Epidermal melanocyte (primary cell): ENCODE data around the gene ADGRB3.
"Not testable (repeated sequence)": the region's sequence is repeated elsewhere in the genome, so short reads cannot be mapped to it uniquely, and the experiment has no call there.

Experiments used
- DNase-seq: peaks from one replicate; pipeline ENCODE4 v3.0.0; 2011; ENCODE audit warnings: low spot score; ENCODE audit not compliant: insufficient read length

Gene ADGRB3

DNA sequence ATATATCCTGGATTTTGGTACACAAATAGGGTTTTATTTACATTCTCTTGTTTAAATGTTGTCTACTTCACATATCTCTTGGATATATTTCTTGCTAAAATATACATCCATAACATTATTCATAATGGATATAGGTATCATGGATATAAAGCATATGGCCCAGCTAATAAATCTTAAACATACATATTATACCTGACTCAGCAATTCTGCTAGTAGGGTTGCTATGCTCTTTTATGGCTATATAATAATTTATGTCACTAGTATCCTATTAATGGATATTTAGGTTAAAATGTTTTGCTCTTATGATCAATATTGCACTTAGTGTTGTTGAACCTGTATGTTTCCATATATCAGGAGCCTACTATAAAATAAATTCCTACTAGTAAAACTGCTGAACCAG lies 786.2 kb downstream of the ADGRB3 start:
- DNase-seq = no peak

GRCh38 chr6:69422020-69422419 lies 786.9 kb downstream of the ADGRB3 start:
- no peak for DNase-seq

- no peak for DNase-seq
These were observed 787.4 kb downstream of the ADGRB3 start for GRCh38 chr6:69422475-69422874.

GRCh38 chr6:69423785-69424184 lies 788.7 kb downstream of the ADGRB3 start:
- no peak for DNase-seq

GRCh38 chr6:69424581-69424980 lies 789.5 kb downstream of the ADGRB3 start:
- DNase-seq = no peak

GRCh38 chr6:69427882-69428281 lies 792.8 kb downstream of the ADGRB3 start:
- DNase-seq = no peak

- DNase-seq = not testable (repeated sequence)
These were observed 797.1 kb downstream of the ADGRB3 start for GRCh38 chr6:69432168-69432567.

GRCh38 chr6:69433116-69433515 lies 798.0 kb downstream of the ADGRB3 start:
- DNase-seq = not testable (repeated sequence)

- no peak for DNase-seq
These were observed 803.0 kb downstream of the ADGRB3 start for GRCh38 chr6:69438113-69438512.
